ENCODE measurements around the gene UPF3A. TPM values are rescaled to one million over a fixed set of nuclear protein-coding genes. Genes with fewer than 3 reads are reported as not detected.
"Not testable (repeated sequence)": the region's sequence is repeated elsewhere in the genome, so short reads cannot be mapped to it uniquely, and the experiment has no call there.

UPF3A gene
- total and polyA plus RNA-seq, 12 donors = 27.5 to 130 (median 43.2) TPM

GRCh38 chr13:114325729-114326128 lies 44.3 kb downstream of the UPF3A start:
- H3K27me3 ChIP-seq = no peaks in the 10 kb centered on the region
- DNase-seq = no peak
- H3K4me1 ChIP-seq (replicated peaks in 1 of 2) = no peaks in the 10 kb centered on the region
- H3K4me3 ChIP-seq = no peak overlapping the region
- WGBS, 4 donors = 79 to 88% (median 84%) methylated on average over 3 of the region's 3 CpGs
- TF ChIP-seq CTCF (IDR thresholded peaks at IDR 0.05) = no peak
- TF ChIP-seq POLR2A (IDR thresholded peaks at IDR 0.05) = no peak
- H3K27ac ChIP-seq = no peak overlapping the region
- intact Hi-C loops (cut with DNase I) = no loop called here
- H3K9me3 ChIP-seq (replicated peaks in 1 of 3) = no peaks in the 10 kb centered on the region
- peaks cover 0 to 35% of the 10 kb centered on the region in 2 donors for H3K36me3 ChIP-seq (replicated peaks in 1 of 2)

DNA sequence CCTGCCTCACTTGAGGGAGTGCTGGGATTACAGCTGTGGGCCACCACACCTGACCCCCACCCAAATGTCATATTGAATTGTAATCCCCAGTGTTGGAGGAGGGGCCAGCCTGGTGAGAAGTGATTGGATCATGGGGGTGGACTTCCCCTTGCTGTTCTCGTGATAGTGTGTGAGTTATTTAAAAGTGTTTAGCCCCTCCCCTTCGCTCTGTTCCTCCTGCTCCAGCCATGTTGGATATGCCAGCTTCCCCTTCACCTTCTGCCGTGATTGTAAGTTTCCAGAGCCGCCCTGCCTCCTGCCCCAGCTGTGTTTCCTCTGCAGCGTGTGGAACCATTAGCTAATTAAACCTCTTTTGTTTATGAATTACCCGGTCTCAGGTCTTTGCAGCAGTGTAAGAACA lies 46.6 kb downstream of the UPF3A start:
- no peak for DNase-seq
- no peaks in the 10 kb centered on the region for H3K9me3 ChIP-seq (replicated peaks in 1 of 3)
- H3K27ac ChIP-seq = no peak overlapping the region
- 86 to 92% (median 87%) methylated on average over 6 of the region's 6 CpGs for WGBS, 4 donors
- no peak for TF ChIP-seq CTCF (IDR thresholded peaks at IDR 0.05)
- TF ChIP-seq POLR2A (IDR thresholded peaks at IDR 0.05) = no peak
- intact Hi-C loops (cut with DNase I) = no loop called here
- H3K4me3 ChIP-seq = no peak overlapping the region
- no peaks in the 10 kb centered on the region for H3K4me1 ChIP-seq (replicated peaks in 1 of 2)
- H3K36me3 ChIP-seq (replicated peaks in 1 of 2) = peaks cover 0 to 15% of the 10 kb centered on the region in 2 donors
- no peaks in the 10 kb centered on the region for H3K27me3 ChIP-seq

DNA sequence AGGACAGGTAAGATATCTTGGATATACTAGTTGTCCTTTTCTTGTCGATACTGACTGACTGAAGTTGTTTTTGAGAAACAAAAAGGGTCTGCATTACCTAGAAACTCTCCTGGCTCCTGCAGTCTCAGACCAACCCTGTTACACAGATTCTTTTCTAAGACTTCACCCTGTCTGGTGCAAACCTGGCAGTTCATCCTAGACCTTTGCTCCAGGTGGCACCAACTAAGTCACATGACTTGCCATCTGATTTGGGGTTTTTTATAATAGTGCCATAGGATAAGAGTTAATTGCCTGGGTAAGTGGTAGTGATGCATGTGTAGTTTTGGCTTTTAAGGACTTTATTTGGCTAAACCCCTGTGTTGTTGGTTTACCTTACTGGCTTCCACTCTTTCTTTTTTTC lies 47.2 kb downstream of the UPF3A start:
- WGBS, 4 donors = 89 to 100% (median 94%) methylated on average over 1 of the region's 1 CpG
- H3K36me3 ChIP-seq (replicated peaks in 1 of 2) = peaks cover 0 to 12% of the 10 kb centered on the region in 2 donors

GRCh38 chr13:114330086-114330485 lies 48.7 kb downstream of the UPF3A start:
- no peaks in the 10 kb centered on the region for H3K4me1 ChIP-seq (replicated peaks in 1 of 2)
- no peak for TF ChIP-seq POLR2A (IDR thresholded peaks at IDR 0.05)
- no peak for TF ChIP-seq CTCF (IDR thresholded peaks at IDR 0.05)
- H3K27ac ChIP-seq = no peak overlapping the region
- intact Hi-C loops (cut with DNase I) = no loop called here
- DNase-seq = no peak
- H3K9me3 ChIP-seq (replicated peaks in 1 of 3) = no peaks in the 10 kb centered on the region
- no peaks in the 10 kb centered on the region for H3K27me3 ChIP-seq
- H3K36me3 ChIP-seq (replicated peaks in 1 of 2) = no peaks in the 10 kb centered on the region
- 88 to 95% (median 92%) methylated on average over 5 of the region's 5 CpGs for WGBS, 4 donors
- H3K4me3 ChIP-seq = no peak overlapping the region

More for the DNA sequence above, 47.2 kb downstream of the UPF3A start:
- Histone ChIP-seq H3K9me3 (replicated peaks in 1 of 3) (no peaks in the 10 kb centered on the region), H3K4me3 (no peak overlapping the region), H3K27me3 (no peaks in the 10 kb centered on the region), H3K27ac (no peak overlapping the region), H3K4me1 (replicated peaks in 1 of 2) (no peaks in the 10 kb centered on the region)
- intact Hi-C loops (cut with DNase I) = no loop called here
- no peak for DNase-seq
- TF ChIP-seq POLR2A (IDR thresholded peaks at IDR 0.05) (no peak), CTCF (IDR thresholded peaks at IDR 0.05) (no peak)

DNA sequence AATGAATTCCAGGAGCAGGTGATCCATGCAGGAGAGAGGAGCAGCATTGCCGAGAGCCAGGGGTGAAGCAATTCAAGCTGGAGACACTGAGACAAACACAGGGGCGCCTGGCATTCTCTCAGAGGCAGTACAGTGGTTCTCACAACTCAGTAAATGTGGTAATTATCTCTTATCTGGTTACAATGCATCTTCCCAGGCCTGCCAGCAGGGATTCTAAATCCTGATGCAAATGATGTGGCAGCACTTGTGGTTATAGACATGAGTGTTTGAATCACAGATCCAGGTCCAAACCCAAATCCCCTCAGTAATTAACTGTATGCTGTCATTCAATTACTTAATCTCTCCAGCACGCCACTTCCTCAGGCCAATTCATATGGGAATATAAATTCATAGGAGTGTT lies 52.5 kb downstream of the UPF3A start:
- H3K9me3 ChIP-seq (replicated peaks in 1 of 3); H3K36me3 ChIP-seq (replicated peaks in 1 of 2); H3K4me1 ChIP-seq (replicated peaks in 1 of 2); DNase-seq; H3K27me3 ChIP-seq; intact Hi-C loops (cut with DNase I); H3K27ac ChIP-seq; H3K4me3 ChIP-seq: not testable (repeated sequence)
- 73 to 87% (median 81%) methylated on average over 3 of the region's 3 CpGs for WGBS, 4 donors
